H1 (cell line): ENCODE measurements around the gene CDK16. TPM values are rescaled to one million over a fixed set of nuclear protein-coding genes. Genes with fewer than 3 reads are reported as not detected.

Experiments used
- CTCF ChIA-PET: fragments of 300-600 bp; sonication (Branson Sonifier 250); formaldehyde crosslinking; loops from one replicate; lab custom pipeline; 2021; ENCODE audit not compliant: partially characterized antibody; lab: Charles Lee
- POLR2A ChIA-PET: fragments of 300-600 bp; sonication (Branson Sonifier 250); formaldehyde crosslinking; loops from one replicate; lab custom pipeline; 2021; ENCODE audit warnings: inconsistent platforms; ENCODE audit not compliant: partially characterized antibody; lab: Charles Lee
- DNase-seq, 2 experiments: peaks; one replicate each; pipeline versions ENCODE4 v3.0.0 to v3.0.0-alpha.2; 2010 to 2022; ENCODE audit warnings: low spot score in 2 of 2, low read depth in 1 of 2, mixed read lengths in 1 of 2
- FAIRE-seq: peaks from 2 replicates; lab custom pipeline; 2011; peaks lifted over from hg19 to GRCh38; lab: Jason Lieb, UNC
- H2AFZ ChIP-seq: 2 replicates; pipeline ENCODE4 v1.8.1; 2012; ENCODE audit warnings: low read length, inconsistent platforms
- H2AK5ac ChIP-seq: 2 replicates; pipeline ENCODE4 v1.6.1; 2013; ENCODE audit warnings: low read depth, low read length
- H2BK120ac ChIP-seq: replicated peaks from 2 replicates; pipeline ENCODE3; 2013; ENCODE audit warnings: low read depth, low read length, inconsistent platforms
- H2BK12ac ChIP-seq: 2 replicates; pipeline ENCODE4 v1.6.1; 2013; ENCODE audit warnings: low read depth, low read length
- H2BK15ac ChIP-seq: 2 replicates; pipeline ENCODE4 v1.6.1; 2013; ENCODE audit warnings: low read length
- H2BK20ac ChIP-seq: 2 replicates; pipeline ENCODE4 v1.6.1; 2013; ENCODE audit warnings: low read length
- H2BK5ac ChIP-seq: 2 replicates; pipeline ENCODE4 v1.6.1; 2013; ENCODE audit warnings: low read depth, low read length
- H3K14ac ChIP-seq: 2 replicates; pipeline ENCODE4 v1.6.1; 2013; ENCODE audit warnings: inconsistent platforms; ENCODE audit not compliant: insufficient read length
- H3K18ac ChIP-seq: 2 replicates; pipeline ENCODE4 v1.6.1; 2013; ENCODE audit warnings: low read length; ENCODE audit errors: extremely low read depth
- H3K23ac ChIP-seq: 2 replicates; pipeline ENCODE4 v1.6.1; 2013; ENCODE audit warnings: inconsistent platforms; ENCODE audit not compliant: insufficient read length
- H3K23me2 ChIP-seq: 2 replicates; pipeline ENCODE4 v1.6.1; 2013; ENCODE audit warnings: low read depth, low read length
- H3K27ac ChIP-seq: 2 replicates; pipeline ENCODE4 v1.6.1; 2011; ENCODE audit warnings: low read depth, low read length, inconsistent platforms
- H3K27me3 ChIP-seq, 4 experiments: replicated peaks in 1 of 4; 1 replicate in 1 of 4; 2 replicates in 3 of 4; pipeline versions ENCODE4 v1.6.1 to v1.8.1; 2011 to 2013; ENCODE audit warnings: low read length in 3 of 4, mild to moderate bottlenecking in 3 of 4, inconsistent platforms in 2 of 4, mixed read lengths in 2 of 4, moderate library complexity in 1 of 4; ENCODE audit not compliant: control insufficient read depth in 3 of 4, insufficient read depth in 3 of 4; ENCODE audit errors: extremely low read depth in 1 of 4
- H3K36me3 ChIP-seq, 4 experiments: 2 replicates each; pipeline versions ENCODE4 v1.6.1 to v1.8.1; 2011 to 2013; ENCODE audit warnings: mild to moderate bottlenecking in 4 of 4, low read length in 3 of 4, moderate library complexity in 2 of 4, control low read depth in 1 of 4, inconsistent platforms in 1 of 4; ENCODE audit not compliant: insufficient read depth in 4 of 4, control insufficient read depth in 2 of 4
- H3K4ac ChIP-seq: replicated peaks from 2 replicates; pipeline ENCODE3; 2013; ENCODE audit warnings: low read length, low read depth, mixed read lengths, inconsistent platforms; ENCODE audit not compliant: insufficient read length
- H3K4me1 ChIP-seq, 4 experiments: replicated peaks in 1 of 4; 1 replicate in 1 of 4; 2 replicates in 3 of 4; pipeline versions ENCODE4 v1.6.1 to v1.8.1; 2011 to 2013; ENCODE audit warnings: low read length in 3 of 4, inconsistent platforms in 2 of 4, mixed read lengths in 1 of 4; ENCODE audit not compliant: insufficient read depth in 4 of 4, control insufficient read depth in 3 of 4
- H3K4me2 ChIP-seq, 2 experiments: 2 replicates each; pipeline versions ENCODE4 v1.6.1 to v1.8.1; 2011 to 2013; ENCODE audit warnings: low read depth in 2 of 2, low read length in 2 of 2, control low read depth in 1 of 2, inconsistent platforms in 1 of 2, mild to moderate bottlenecking in 1 of 2; ENCODE audit not compliant: insufficient read depth in 1 of 2
- H3K4me3 ChIP-seq, 4 experiments: fragments of 200-600, 300-600 bp in 1 of 4; sonication (generic), shearing (Covaris generic), sonication (Bioruptor Twin) in 1 of 4; 2 replicates each; pipeline versions ENCODE4 v1.5.1 to v1.8.1; 2011 to 2016; ENCODE audit warnings: low read length in 4 of 4, low read depth in 3 of 4, control low read depth in 2 of 4, inconsistent platforms in 2 of 4, mild to moderate bottlenecking in 2 of 4, mixed read lengths in 1 of 4, moderate library complexity in 1 of 4; ENCODE audit not compliant: insufficient read depth in 2 of 4; ENCODE audit errors: extremely low read depth in 1 of 4
- H3K56ac ChIP-seq: replicated peaks from 2 replicates; pipeline ENCODE3; 2013; ENCODE audit warnings: low read depth, mild to moderate bottlenecking, mixed read lengths, low read length, inconsistent platforms; ENCODE audit not compliant: insufficient read length
- H3K79me1 ChIP-seq: 2 replicates; pipeline ENCODE4 v1.6.1; 2013; ENCODE audit warnings: low read depth, low read length, control low read depth
- H3K79me2 ChIP-seq, 2 experiments: 2 replicates each; pipeline versions ENCODE4 v1.6.1 to v1.8.1; 2012 to 2013; ENCODE audit warnings: low read length in 2 of 2, mild to moderate bottlenecking in 2 of 2, inconsistent platforms in 1 of 2; ENCODE audit not compliant: insufficient read depth in 2 of 2, control insufficient read depth in 1 of 2
- H3K9ac ChIP-seq, 4 experiments: replicated peaks in 1 of 4; 1 replicate in 1 of 4; 2 replicates in 3 of 4; pipeline versions ENCODE4 v1.6.1 to v1.8.1; 2011 to 2013; ENCODE audit warnings: low read depth in 3 of 4, low read length in 3 of 4, control low read depth in 2 of 4, mild to moderate bottlenecking in 2 of 4, moderate library complexity in 2 of 4, inconsistent platforms in 1 of 4; ENCODE audit errors: extremely low read depth in 1 of 4
- H3K9me3 ChIP-seq, 2 experiments: 2 replicates each; pipeline versions ENCODE4 v1.6.1 to v1.8.1; 2012 to 2013; ENCODE audit warnings: mild to moderate bottlenecking in 2 of 2, moderate library complexity in 2 of 2, control low read depth in 1 of 2, inconsistent platforms in 1 of 2, low read depth in 1 of 2, low read length in 1 of 2, mixed read lengths in 1 of 2; ENCODE audit not compliant: insufficient read depth in 2 of 2
- H4K20me1 ChIP-seq, 2 experiments: replicated peaks in 1 of 2; 2 replicates each; pipeline versions ENCODE3 to v1.8.1; 2011 to 2013; ENCODE audit warnings: inconsistent platforms in 2 of 2, low read length in 2 of 2, mild to moderate bottlenecking in 1 of 2; ENCODE audit not compliant: insufficient read depth in 2 of 2, control insufficient read depth in 1 of 2
- H4K5ac ChIP-seq: 2 replicates; pipeline ENCODE4 v1.6.1; 2013; ENCODE audit warnings: low read length, low read depth, mixed read lengths, inconsistent platforms; ENCODE audit not compliant: insufficient read length
- H4K8ac ChIP-seq: 2 replicates; pipeline ENCODE4 v1.8.0; 2013; ENCODE audit warnings: mild to moderate bottlenecking, moderate library complexity, low read length, inconsistent platforms; ENCODE audit not compliant: insufficient read depth; ENCODE audit errors: extremely low read depth
- H4K91ac ChIP-seq: replicated peaks from 2 replicates; pipeline ENCODE3; 2013; ENCODE audit warnings: low read length, mixed read lengths, inconsistent platforms; ENCODE audit not compliant: insufficient read length
- BRCA1 ChIP-seq: IDR thresholded peaks from 2 replicates; pipeline ENCODE4 v1.6.1; 2012; ENCODE audit warnings: low read depth, low read length, improper control_type of control experiment
- CHD1 ChIP-seq: IDR thresholded peaks from 2 replicates; pipeline ENCODE4 v1.6.1; 2012; ENCODE audit warnings: low read depth, low read length, improper control_type of control experiment
- EZH2 ChIP-seq: fragments of 200-600 bp; sonication (generic); IDR thresholded peaks from 2 replicates; pipeline ENCODE4 v1.7.1; 2012; ENCODE audit warnings: low read depth, mild to moderate bottlenecking, moderate library complexity, low read length, inconsistent platforms; ENCODE audit not compliant: severe bottlenecking
- GABPA ChIP-seq: IDR thresholded peaks from 2 replicates; pipeline ENCODE4 v1.6.1; 2011; ENCODE audit warnings: mild to moderate bottlenecking, low read length, moderate library complexity, borderline replicate concordance; ENCODE audit not compliant: insufficient read depth
- MAFK ChIP-seq: IDR thresholded peaks from 2 replicates; pipeline ENCODE4 v1.6.1; 2012; ENCODE audit warnings: low read depth, mild to moderate bottlenecking, improper control_type of control experiment, low read length
- RAD21 ChIP-seq, 2 experiments: IDR thresholded peaks in 1 of 2; conservative IDR thresholded peaks in 1 of 2; 2 replicates each; pipeline ENCODE4 v1.6.1; 2011; ENCODE audit warnings: low read depth in 2 of 2, low read length in 2 of 2, improper control_type of control experiment in 1 of 2, inconsistent platforms in 1 of 2, mild to moderate bottlenecking in 1 of 2, moderate library complexity in 1 of 2
- TAF1 ChIP-seq: IDR thresholded peaks from 2 replicates; pipeline ENCODE4 v1.6.1; 2011; ENCODE audit warnings: mild to moderate bottlenecking, low read depth, low read length
- WGBS, 2 experiments: shearing (Covaris generic) in 1 of 2; methylation state at CpG; one replicate each; pipeline versions ENCODE4 v1.1.6 to v1.1.7; 2013 to 2015; ENCODE audit warnings: low lambda C conversion rate in 2 of 2, mixed read lengths in 2 of 2, inconsistent platforms in 1 of 2, low coverage in 1 of 2, missing lambda C conversion rate in 1 of 2; ENCODE audit not compliant: insufficient replicate concordance in 2 of 2, insufficient coverage in 1 of 2, insufficient read length in 1 of 2; ENCODE audit errors: extremely low coverage in 1 of 2, missing lambda C conversion rate in 1 of 2; 5-methylcytosine and 5-hydroxymethylcytosine counted together
- polyA plus RNA-seq, 7 experiments: library from polyadenylated mRNA; depleted of rRNA in 3 of 7; stranded (reverse) in 5 of 7; unstranded in 2 of 7; fragments of >200 nt in 5 of 7; fragments of 200-250 nt in 2 of 7; gene quantifications; 1 replicate in 5 of 7; 2 replicates in 1 of 7; 4 replicates in 1 of 7; pipeline versions ENCODE4 v1.2.1 to v1.2.3, GENCODE V29; 2011 to 2013; ENCODE audit warnings: missing spikeins in 2 of 7, mixed read lengths in 2 of 7
- total RNA-seq: library from RNA; stranded (reverse); fragmentation: NEBNext Ultra II Directional; extraction: Animal tissue kit (Norgen Biotek cat#: 25700); gene quantifications from 2 replicates; pipeline ENCODE4 v1.2.1, GENCODE V29; 2021
- TF ChIP-seq, protein P1 (sequence below), 3 experiments: IDR thresholded peaks; 1 replicate in 2 of 3; 2 replicates in 1 of 3; pipeline versions ENCODE4 v1.5.1 to v1.6.1; 2011; ENCODE audit warnings: low read length in 3 of 3, mild to moderate bottlenecking in 3 of 3, inconsistent platforms in 2 of 3, low read depth in 1 of 3, moderate library complexity in 1 of 3; ENCODE audit not compliant: insufficient read depth in 1 of 3; ENCODE audit errors: control extremely low read depth in 1 of 3
- TF ChIP-seq, protein P2 (sequence below): IDR thresholded peaks from 2 replicates; pipeline ENCODE4 v1.6.1; 2012; ENCODE audit warnings: inconsistent platforms

CDK16 gene
- total and polyA plus RNA-seq, 2 of the 8 experiments (the other 6 are each of a cell fraction or from before 2014, with no cell fraction given): 124 to 204 TPM

DNA sequence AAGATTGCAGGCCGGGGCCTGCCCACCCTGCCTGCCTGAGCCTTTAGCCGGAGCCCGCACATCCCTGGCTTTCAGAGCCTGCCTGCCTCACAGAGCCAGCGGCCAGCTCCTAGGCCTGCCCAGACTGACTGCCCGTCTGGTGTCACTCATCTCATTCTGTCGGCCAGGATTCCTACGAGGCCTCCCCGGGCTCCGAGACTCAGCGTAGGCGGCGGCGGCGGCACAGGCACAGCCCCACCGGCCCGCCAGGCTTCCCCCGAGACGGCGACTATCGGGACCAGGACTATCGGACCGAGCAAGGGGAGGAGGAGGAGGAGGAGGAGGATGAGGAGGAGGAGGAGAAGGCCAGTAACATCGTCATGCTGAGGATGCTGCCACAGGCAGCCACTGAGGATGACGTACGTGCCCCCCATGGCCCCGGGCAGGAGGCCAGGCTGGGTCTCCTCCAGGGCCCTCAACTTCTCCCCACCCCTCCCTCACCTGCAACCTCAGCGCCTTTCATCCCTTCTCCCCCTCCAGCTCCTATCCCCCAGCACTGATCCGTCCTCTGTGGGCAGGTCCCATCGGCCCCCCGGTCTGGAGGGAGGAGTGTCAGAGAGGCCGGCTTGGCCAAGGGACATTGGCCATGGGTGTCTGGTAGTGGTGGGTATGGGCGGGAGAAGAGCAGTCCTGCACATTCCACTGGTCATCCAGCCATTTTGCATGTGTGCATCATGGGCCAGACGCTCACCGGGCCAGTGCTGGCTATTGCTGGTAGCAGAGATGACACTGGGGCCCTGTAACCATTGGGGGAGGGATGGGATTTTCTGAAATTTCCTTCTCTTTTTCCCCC, 47.4 kb upstream of the CDK16 start:
- H3K79me1 ChIP-seq: no peaks in the 10 kb centered on the region; the same call in 1 of the 2 replicates
- H2BK5ac ChIP-seq: no peak overlapping the region
- H3K23ac ChIP-seq: no peak overlapping the region
- H3K4me2 ChIP-seq: no peak overlapping the region
- H3K36me3 ChIP-seq: peaks cover 0 to 25% (median 12%) of the 10 kb centered on the region in 4 experiments; a peak in 6 of 8 replicates
- no peak overlapping the region for H4K5ac ChIP-seq
- no peak overlapping the region for H2BK12ac ChIP-seq
- no peak overlapping the region for H2AK5ac ChIP-seq
- WGBS, 2 experiments: 90% methylated on average over 27 of the region's 34 CpGs; no CpG with 5 or more reads in 1 of the 2 experiments
- H3K14ac ChIP-seq: no peak overlapping the region
- H4K8ac ChIP-seq: no peak overlapping the region
- no peaks in the 10 kb centered on the region for H3K4me1 ChIP-seq
- ChIA-PET CTCF (interaction anchor here (1.2 kb wide), 1 partner anchor 20 kb away, joined by 5 read pairs; no protein-coding TSS in a partner anchor), POLR2A (no interaction called here)
- H3K27ac ChIP-seq: no peak overlapping the region
- no peaks in the 10 kb centered on the region for H3K79me2 ChIP-seq
- no peak for FAIRE-seq
- no peak overlapping the region for H2BK120ac ChIP-seq
- H3K9me3 ChIP-seq: no peaks in the 10 kb centered on the region
- H4K91ac ChIP-seq: no peak overlapping the region
- peaks cover 0 to 4% of the 10 kb centered on the region in 2 experiments for H4K20me1 ChIP-seq
- H3K9ac ChIP-seq: no peak overlapping the region
- H3K18ac ChIP-seq: no peak overlapping the region
- H3K4ac ChIP-seq: no peak overlapping the region
- no peak overlapping the region for H3K56ac ChIP-seq
- H2BK20ac ChIP-seq: no peak overlapping the region
- no peak overlapping the region for H3K4me3 ChIP-seq
- H2AFZ ChIP-seq: no peak overlapping the region
- H2BK15ac ChIP-seq: no peak overlapping the region
- H3K23me2 ChIP-seq: no peaks in the 10 kb centered on the region
- no peak for DNase-seq
- no peaks in the 10 kb centered on the region for H3K27me3 ChIP-seq
- TF ChIP-seq CHD1 (no peak), BRCA1 (no peak), MAFK (no peak), EZH2 (no peak), GABPA (no peak), TAF1 (no peak), RAD21 (IDR thresholded peaks at IDR 0.05 in 1 of 2, conservative IDR thresholded peaks at IDR 0.05 in 1 of 2; ENCODE audit: low read depth in 2 of 2, low read length in 2 of 2) (no peak)
- TF ChIP-seq, protein P1, sequence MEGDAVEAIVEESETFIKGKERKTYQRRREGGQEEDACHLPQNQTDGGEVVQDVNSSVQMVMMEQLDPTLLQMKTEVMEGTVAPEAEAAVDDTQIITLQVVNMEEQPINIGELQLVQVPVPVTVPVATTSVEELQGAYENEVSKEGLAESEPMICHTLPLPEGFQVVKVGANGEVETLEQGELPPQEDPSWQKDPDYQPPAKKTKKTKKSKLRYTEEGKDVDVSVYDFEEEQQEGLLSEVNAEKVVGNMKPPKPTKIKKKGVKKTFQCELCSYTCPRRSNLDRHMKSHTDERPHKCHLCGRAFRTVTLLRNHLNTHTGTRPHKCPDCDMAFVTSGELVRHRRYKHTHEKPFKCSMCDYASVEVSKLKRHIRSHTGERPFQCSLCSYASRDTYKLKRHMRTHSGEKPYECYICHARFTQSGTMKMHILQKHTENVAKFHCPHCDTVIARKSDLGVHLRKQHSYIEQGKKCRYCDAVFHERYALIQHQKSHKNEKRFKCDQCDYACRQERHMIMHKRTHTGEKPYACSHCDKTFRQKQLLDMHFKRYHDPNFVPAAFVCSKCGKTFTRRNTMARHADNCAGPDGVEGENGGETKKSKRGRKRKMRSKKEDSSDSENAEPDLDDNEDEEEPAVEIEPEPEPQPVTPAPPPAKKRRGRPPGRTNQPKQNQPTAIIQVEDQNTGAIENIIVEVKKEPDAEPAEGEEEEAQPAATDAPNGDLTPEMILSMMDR (IDR thresholded peaks at IDR 0.05; ENCODE audit: control extremely low read depth in 1 of 3, insufficient read depth in 1 of 3, low read depth in 1 of 3, low read length in 3 of 3): no peak
- TF ChIP-seq, protein P2, sequence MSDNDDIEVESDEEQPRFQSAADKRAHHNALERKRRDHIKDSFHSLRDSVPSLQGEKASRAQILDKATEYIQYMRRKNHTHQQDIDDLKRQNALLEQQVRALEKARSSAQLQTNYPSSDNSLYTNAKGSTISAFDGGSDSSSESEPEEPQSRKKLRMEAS: no peak
